ENCODE data around the gene ITPRIP.
A peak's percentile ranks its signal among the peaks of the same experiment; 100 is the strongest.

The ITPRIP gene

GRCh38 chr10:104279550-104280259 is 58.6 kb downstream of the ITPRIP start:
- no peaks in the 10 kb centered on the region for H3K4me1 Mint-ChIP-seq
- no peak overlapping the region for H3K4me3 Mint-ChIP-seq
- no peaks in the 10 kb centered on the region for H3K36me3 Mint-ChIP-seq (ENCODE audit: low read depth)
- TF ChIP-seq CTCF (IDR thresholded peaks at IDR 0.05; ENCODE audit: unreplicated experiment in 3 of 3), result no peak
- peaks cover 26% of the 10 kb centered on the region for H3K27me3 Mint-ChIP-seq (ENCODE audit: low read depth)
- H3K27ac Mint-ChIP-seq, result no peak overlapping the region
- H3K9me3 Mint-ChIP-seq, result no peaks in the 10 kb centered on the region

GRCh38 chr10:104277785-104278184 is 60.5 kb downstream of the ITPRIP start:
- H3K4me1 Mint-ChIP-seq, result no peaks in the 10 kb centered on the region
- H3K4me3 Mint-ChIP-seq, result no peak overlapping the region
- TF ChIP-seq CTCF (IDR thresholded peaks at IDR 0.05; ENCODE audit: unreplicated experiment in 3 of 3), result no peak
- peaks cover 34% of the 10 kb centered on the region for H3K27me3 Mint-ChIP-seq (ENCODE audit: low read depth)
- no peaks in the 10 kb centered on the region for H3K9me3 Mint-ChIP-seq
- no peak overlapping the region for H3K27ac Mint-ChIP-seq
- H3K36me3 Mint-ChIP-seq (ENCODE audit: low read depth), result no peaks in the 10 kb centered on the region

GRCh38 chr10:104276192-104276591 is 62.1 kb downstream of the ITPRIP start:
- Mint-ChIP-seq H3K36me3 (ENCODE audit: low read depth) (no peaks in the 10 kb centered on the region), H3K4me3 (no peak overlapping the region), H3K4me1 (no peaks in the 10 kb centered on the region), H3K27ac (no peak overlapping the region), H3K27me3 (ENCODE audit: low read depth) (peaks cover 30% of the 10 kb centered on the region), H3K9me3 (no peaks in the 10 kb centered on the region)
- no peak for TF ChIP-seq CTCF (IDR thresholded peaks at IDR 0.05; ENCODE audit: unreplicated experiment in 3 of 3)

GRCh38 chr10:104274762-104275721 is 63.2 kb downstream of the ITPRIP start:
- no peak overlapping the region for H3K27ac Mint-ChIP-seq
- no peaks in the 10 kb centered on the region for H3K9me3 Mint-ChIP-seq
- H3K27me3 Mint-ChIP-seq (ENCODE audit: low read depth), result peaks cover 27% of the 10 kb centered on the region
- no peaks in the 10 kb centered on the region for H3K36me3 Mint-ChIP-seq (ENCODE audit: low read depth)
- TF ChIP-seq CTCF (IDR thresholded peaks at IDR 0.05; ENCODE audit: unreplicated experiment in 3 of 3), result peak; percentile 61 to 77 (median 67)
- peak overlapping the region in 2 of 3 experiments; percentile 17 to 46 for H3K4me3 Mint-ChIP-seq
- no peaks in the 10 kb centered on the region for H3K4me1 Mint-ChIP-seq

- H3K27me3 Mint-ChIP-seq (ENCODE audit: low read depth), result peaks cover 27% of the 10 kb centered on the region
- no peak overlapping the region for H3K27ac Mint-ChIP-seq
- no peaks in the 10 kb centered on the region for H3K9me3 Mint-ChIP-seq
- no peaks in the 10 kb centered on the region for H3K36me3 Mint-ChIP-seq (ENCODE audit: low read depth)
- H3K4me1 Mint-ChIP-seq, result no peaks in the 10 kb centered on the region
- H3K4me3 Mint-ChIP-seq, result no peak overlapping the region
- TF ChIP-seq CTCF (IDR thresholded peaks at IDR 0.05; ENCODE audit: unreplicated experiment in 3 of 3), result no peak
These were observed 64.2 kb downstream of the ITPRIP start for GRCh38 chr10:104273899-104274575.

Data from nephron (organoid).